C4-2B (cell line): ENCODE measurements around the gene CGREF1.

Experiments
- ZFX ChIP-seq: fragments of 450-650 bp; IDR thresholded peaks from 2 replicates; pipeline ENCODE4 v1.6.1; 2017
- TF ChIP-seq, protein P1 (sequence below): fragments of 450-650 bp; conservative IDR thresholded peaks from 2 replicates; pipeline ENCODE4 v1.5.1; 2017; ENCODE audit warnings: mild to moderate bottlenecking

GRCh38 chr2:27102329-27102728, 16.6 kb downstream of the CGREF1 start:
- TF ChIP-seq, protein P1, sequence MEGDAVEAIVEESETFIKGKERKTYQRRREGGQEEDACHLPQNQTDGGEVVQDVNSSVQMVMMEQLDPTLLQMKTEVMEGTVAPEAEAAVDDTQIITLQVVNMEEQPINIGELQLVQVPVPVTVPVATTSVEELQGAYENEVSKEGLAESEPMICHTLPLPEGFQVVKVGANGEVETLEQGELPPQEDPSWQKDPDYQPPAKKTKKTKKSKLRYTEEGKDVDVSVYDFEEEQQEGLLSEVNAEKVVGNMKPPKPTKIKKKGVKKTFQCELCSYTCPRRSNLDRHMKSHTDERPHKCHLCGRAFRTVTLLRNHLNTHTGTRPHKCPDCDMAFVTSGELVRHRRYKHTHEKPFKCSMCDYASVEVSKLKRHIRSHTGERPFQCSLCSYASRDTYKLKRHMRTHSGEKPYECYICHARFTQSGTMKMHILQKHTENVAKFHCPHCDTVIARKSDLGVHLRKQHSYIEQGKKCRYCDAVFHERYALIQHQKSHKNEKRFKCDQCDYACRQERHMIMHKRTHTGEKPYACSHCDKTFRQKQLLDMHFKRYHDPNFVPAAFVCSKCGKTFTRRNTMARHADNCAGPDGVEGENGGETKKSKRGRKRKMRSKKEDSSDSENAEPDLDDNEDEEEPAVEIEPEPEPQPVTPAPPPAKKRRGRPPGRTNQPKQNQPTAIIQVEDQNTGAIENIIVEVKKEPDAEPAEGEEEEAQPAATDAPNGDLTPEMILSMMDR = no peak
- TF ChIP-seq ZFX = no peak
